NCI-H1436 (cell line): ENCODE measurements around the gene RPL32.
"Not testable (repeated sequence)": the region's sequence is repeated elsewhere in the genome, so short reads cannot be mapped to it uniquely, and the experiment has no call there.

Source experiments
- DNase-seq: peaks from one replicate; lab custom pipeline; 2025; lab: John Stamatoyannopoulos, UW

The RPL32 gene

DNA sequence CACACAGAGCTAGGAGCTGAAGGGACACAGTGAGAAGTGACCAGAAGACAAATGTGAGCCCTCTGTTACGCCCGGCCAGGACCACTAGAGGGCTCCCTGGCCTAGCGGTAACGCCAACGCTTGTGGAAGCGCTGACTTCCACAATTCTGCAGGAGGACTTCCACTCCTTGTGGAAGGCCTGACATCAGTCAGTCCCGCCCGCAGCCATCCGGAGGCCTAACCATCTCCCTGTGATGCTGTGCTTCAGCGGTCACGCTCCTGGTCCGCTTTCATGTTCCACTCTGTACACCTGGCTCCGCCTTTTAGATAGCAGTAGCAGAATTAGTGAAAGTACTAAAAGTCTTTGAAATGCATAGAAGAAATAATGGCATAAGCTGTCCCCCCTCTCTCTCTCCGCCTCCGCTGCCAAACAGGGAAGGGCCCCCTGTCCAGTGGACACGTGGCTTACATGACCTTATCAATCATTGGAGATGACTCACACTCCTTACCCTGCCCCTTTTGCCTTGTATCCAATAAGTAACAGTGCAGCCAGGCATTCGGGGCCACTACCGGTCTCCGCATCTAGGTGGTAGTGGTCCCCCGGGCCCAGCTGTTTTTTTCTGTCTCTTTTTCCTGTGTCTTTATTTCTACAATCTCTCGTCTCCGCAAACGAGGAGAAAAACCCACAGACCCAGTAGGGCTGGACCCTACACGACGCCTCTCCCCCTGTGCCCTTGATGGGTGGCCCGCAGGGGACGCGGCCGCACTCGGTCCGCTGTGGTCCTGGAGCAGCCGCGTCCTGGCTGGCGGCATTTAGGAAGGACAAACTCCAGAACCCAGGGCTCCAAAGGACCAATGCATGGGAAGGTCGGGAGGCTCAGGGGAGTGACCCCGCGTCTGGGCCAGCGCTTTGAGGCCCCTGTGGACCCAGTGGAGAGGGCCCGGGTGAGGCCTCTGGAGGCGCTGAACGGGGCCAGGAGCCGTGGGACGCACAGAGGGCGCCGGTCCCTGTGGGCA is 27.0 kb upstream of the RPL32 start:
- no peak for DNase-seq

DNA sequence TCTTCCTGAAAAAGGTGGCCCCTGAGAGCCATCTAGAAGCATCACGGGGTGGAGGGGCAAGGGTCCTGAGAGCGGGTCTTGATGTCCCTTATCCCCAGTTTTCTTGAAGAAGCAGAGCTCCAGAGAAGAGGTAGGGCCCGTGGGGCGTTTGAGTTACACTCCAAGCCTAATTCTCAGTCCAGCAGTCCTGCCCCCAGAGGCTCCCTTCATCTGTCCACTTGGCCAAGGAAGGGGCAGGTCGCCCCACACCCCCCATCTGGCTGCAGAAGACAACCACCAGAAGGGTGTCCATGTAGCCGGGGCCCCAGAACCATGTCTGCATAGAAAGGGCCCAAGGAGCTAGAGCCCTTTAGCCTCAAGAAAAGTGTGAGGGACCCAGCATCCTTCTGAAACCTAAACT is 25.5 kb upstream of the RPL32 start:
- DNase-seq = no peak

DNA sequence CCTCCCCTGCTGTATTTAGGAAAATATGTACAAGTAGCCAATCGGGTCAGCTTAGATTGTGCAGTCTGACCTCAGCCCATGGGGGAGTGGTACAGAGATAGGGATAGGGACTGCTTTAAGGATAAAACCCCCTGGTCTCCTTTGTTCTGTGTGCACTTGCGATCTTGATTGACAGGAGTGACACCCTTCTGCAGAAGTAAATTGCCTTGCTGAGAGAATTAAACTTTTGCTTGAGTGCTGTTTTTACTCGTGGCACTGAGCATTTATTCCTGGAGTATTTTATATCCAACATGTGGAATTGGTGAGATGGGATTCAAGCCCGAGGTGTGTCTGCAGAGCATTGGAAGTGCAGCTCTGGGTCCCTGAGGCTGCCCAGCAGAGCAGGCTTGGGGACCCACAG is 23.9 kb upstream of the RPL32 start:
- no peak for DNase-seq

DNA sequence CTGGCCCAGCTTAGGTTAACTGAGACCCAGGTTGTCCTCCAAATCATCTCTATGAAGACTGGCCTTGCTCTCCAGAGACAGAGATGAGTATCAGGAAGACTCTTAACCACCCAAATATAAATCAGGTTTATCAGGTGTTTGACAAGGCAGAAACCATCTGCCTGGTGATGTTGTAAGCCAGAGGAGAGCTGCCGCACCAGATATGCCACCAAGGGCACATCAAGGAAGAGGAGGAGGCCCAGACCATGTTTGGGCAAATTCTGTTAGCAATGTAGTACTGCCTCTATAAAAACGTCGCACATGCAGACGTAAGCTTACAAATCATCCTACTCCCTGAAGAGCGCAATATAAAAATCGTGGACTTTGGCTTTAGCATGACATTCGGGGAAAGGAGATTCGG is 21.0 kb upstream of the RPL32 start:
- no peak for DNase-seq

DNA sequence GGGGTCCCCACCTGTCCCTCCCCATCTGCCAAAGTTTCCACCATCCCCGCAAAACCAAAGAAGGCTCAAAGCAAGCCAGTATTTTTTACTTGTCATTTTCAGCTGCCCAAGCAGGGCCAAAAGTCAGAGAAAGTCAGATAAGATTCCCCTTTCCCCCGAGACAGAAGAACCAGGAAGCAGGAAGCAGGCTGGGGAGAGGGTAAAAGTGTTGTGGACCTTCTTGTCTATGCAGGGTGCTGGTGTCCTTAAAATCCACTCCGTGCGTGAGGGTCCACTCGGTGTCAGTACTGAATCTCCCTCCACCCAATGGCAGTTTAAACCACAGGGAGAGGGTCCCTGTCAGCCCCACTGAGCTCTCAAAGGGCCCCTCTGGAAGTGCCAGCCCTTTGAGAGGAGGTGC is 20.2 kb upstream of the RPL32 start:
- no peak for DNase-seq

DNA sequence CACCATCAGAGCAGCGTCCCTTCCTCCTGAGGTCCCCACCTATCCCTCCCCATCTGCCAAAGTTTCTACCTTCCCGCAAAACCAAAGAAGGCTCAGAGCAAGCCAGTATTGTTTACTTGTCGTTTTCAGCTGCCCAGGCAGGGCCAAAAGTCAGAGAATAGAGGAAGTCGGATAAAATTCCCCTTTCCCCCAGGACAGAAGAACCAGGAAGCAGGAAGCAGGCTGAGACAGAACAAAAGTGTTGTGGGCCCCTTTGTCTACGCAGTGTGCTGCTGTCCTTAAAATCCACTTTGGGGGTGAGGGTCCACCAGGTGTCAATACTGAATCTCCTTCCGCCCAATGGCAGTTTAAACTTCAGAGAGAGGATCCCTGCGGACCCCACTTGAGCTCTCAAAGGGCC is 18.5 kb upstream of the RPL32 start:
- DNase-seq = no peak

DNA sequence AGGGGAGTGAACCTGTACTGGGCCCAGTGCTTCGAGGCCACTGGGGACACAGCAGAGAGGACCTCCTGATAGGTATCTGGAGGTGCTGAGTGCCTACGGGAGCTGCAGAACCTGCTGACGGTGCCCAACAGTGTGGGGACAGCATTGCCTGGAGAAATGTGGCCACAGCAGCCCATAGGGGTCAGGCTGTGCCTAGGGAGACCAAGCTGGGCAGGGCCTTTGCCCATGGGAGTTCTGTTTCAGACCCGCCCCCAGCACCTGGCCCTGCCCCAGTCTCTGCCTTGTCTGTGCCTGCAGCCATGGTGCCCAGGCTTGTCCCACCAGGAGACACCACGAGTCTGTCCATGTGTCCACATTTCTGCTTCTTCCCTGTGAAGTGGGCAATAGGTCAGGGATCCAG is 15.3 kb upstream of the RPL32 start:
- DNase-seq = no peak

DNA sequence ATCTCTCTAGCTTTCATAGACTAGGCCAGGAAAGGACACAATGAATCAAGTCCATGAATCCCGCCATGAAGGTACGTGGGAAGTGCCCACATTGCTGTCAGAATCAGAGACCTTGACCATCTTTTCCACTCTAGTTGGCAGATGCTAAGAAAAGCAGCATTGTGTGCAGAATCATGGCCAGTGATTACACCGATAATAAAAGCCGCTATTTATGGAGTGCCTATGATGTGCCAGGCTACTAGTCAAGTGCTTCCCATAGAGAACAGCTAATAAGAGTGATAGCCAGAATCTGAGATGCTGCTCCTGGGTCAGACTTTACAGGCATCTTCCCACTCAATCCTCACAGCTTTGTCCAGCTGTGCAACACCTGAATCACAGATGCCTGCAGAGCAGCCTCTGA is 13.2 kb upstream of the RPL32 start:
- no peak for DNase-seq

DNA sequence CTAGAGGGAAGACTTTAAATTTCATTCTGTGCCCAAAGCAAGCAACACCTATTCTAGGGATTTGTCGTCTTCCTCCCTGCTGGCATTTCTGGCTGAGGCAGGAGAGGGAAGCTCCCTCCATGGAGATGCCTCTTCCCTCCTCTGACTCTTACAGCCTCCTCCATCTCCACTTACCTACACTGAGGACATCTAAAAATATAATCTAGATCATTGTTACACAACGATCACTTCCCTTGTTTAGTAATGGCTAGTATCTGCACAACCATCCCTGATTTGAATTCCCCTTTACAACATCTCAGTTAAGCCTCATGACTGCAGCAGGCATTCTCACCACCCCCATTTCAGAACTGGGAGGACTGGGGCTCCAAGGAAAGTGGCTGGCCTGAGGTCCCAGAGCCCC is 12.5 kb upstream of the RPL32 start:
- DNase-seq = not testable (repeated sequence)

DNA sequence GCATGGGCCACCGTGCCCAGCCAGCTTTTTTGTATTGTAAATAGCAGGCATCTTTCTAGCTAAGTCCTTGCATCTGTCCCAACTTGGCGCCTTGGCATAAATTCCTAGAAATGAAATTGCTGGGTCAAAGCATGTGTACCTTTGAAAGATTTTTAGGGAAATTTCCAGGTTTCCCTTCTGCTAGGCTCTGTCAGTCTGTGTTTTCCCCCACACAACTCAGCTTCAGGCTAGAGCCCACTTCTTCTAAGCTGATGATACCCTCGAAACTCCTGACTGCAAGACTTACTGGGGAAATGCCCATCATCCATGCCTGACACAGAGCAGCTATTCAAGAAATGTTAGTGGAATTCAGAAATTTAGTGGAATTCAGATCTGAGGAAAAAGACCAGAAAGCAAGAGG is 10.8 kb upstream of the RPL32 start:
- no peak for DNase-seq

DNA sequence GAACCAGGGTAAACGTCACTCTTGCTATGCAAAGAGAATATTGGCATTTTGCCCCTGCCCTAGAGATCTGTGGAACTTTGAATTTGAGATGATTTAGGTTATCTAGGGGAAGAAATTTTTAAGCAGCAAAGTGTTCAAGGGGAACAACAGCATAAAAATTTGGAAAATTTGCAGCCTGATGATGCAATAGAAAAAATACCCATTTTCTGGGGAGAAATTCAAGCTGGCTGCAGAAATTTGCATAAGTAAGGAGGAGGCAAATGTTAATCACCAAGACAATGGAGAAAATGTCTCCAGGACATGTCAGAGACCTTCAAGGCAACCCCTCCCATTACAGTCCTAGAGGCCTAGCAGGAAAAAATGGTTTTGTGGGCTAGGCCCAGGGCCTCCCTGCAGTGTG is 4.4 kb upstream of the RPL32 start:
- no peak for DNase-seq

DNA sequence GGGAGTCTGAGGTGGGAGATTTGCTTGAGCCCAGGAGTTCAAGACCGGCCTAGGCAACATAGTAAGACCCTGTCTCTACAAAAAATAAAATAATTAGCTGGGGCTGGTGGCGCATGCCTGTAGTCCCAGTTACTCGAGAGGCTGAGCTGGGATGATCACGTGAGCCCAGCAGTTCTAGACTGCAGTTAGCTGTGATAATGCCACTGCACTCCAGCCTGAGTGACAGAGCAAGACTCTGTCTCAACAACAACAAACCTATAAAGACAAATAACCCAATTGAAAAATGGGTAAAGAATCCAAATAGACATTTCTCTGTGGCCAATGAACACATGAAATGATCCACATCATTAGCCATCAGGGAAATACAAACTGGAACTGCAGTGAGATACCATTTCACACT is 1.1 kb upstream of the RPL32 start:
- DNase-seq = no peak

DNA sequence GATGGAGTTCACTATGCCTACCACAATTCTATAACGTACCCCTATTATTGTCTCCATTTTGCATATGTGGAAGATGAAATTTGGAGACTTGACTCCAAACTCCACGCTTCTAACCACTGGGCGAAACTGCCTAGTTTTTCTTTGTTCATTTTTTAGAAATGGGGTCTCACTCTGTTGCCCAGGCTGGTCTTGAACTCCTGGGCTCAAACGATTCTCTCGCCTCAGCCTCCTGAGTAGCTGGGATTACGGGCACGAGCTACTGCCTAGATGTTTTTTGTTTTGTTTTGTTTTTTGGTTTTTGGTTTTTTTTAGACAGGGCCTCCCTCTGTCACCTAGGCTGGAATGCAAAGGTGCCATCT is 584 bp upstream of the RPL32 start:
- DNase-seq = no peak

DNA sequence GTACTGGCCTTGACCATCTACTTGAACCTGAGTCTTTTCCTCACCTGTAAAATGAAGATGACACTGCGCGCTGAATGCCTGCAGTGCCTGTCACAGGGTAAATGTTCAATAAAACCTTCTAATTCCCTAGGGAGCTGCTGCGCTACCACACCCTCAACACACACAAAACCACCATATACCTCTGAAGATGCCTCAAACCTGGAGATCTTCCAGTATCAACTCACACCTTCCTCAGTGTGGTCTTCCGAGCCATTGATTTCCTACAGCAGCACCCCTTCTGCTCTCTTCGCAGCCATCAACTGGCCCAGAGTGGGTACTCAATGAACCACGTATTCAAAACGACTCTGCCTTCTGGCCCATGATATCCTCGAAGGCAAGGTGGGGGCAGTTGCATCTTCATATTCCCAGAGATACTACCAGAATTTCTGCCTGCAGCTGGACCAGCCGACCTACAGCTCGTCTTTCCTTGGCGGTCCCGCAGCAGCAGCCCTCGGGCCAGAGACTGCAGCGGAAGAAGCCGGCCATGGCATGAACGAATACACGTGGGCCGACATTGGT is 695 bp downstream of the RPL32 start:
- no peak for DNase-seq

DNA sequence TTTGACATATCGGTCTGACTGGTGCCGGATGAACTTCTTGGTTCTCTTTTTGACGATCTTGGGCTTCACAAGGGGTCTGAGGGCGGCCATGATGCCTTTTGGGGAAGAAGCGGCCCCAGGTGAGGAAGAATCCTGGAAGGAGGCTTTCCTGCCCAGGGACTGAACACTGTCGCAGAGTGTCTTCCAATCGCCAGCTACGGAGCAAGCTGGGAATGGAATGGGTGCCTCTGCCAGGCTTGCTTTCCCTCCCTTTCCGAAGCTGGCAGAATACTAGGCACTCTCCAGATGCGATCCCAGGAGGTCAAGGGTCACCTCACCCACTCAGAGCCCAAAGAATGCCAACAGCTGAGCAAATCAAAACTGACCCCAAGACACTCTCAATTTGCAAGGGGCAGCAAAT is 1.2 kb downstream of the RPL32 start:
- not testable (repeated sequence) for DNase-seq

DNA sequence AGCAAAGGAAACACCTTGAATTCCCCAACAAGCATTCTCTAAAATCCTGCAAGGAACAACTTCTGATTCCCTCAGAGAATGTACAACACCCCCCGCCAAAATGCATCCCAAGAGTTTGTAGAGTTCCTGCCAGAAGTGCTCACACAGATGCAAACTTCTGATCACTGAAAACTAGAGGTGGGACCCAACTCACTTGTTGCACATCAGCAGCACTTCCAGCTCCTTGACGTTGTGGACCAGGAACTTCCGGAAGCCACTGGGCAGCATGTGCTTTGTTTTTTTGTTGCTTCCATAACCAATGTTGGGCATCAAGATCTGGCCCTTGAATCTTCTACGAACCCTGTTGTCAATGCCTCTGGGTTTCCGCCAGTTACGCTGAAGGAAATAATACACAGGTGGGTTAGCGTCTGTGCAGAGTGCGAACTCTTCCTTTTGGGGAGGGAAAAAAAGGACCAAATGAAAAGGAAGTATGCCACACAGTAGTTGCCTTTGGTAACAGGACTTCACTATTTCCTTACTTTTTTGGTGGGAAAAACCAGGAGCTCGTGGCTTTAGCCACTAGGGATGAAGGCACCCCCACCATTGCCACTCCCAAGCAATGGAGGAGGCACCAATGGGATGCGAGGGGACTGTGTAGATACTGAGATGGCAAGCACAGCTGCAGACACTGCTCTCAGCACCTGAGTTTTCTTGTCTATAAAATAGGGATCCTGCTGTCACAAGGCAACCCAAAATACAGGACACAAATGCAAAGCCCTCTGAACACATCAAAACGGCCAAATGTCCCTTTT is 2.0 kb downstream of the RPL32 start:
- no peak for DNase-seq

DNA sequence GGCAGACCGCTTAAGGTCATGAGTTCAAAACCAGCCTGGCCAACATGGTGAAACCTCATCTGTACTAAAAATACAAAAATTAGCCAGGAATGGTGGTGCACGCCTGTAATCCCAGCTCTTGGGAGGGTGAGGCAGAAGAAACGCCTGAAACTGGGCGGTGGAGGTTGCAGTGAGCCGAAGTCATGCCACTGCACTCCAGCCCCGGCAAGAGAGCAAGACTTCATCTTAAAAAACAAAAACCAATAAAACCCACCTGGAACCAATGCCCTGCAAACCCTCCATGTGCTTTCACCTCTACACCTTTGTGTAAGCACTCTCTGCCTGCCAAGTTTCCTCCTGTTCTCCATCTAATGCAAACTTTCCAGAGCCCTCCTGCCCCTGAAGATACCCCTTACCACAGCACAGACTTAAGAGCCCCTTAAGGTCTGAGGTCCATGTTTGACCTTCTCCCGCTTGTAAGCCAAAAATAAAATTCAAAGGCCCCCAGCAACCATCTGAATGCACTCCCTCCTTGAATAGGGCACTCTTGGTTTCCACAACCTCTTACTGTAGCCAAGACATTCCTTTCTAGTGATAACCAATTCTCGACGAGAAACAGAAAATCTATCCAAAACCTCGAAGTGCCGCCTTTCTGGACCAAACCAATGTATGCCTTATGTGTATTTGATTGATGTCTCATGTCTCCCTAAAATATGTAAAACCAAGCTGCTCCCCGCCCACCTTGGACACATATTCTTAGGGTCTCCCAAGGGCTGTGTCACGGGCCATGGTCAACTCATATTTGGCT is 3.0 kb downstream of the RPL32 start:
- no peak for DNase-seq

DNA sequence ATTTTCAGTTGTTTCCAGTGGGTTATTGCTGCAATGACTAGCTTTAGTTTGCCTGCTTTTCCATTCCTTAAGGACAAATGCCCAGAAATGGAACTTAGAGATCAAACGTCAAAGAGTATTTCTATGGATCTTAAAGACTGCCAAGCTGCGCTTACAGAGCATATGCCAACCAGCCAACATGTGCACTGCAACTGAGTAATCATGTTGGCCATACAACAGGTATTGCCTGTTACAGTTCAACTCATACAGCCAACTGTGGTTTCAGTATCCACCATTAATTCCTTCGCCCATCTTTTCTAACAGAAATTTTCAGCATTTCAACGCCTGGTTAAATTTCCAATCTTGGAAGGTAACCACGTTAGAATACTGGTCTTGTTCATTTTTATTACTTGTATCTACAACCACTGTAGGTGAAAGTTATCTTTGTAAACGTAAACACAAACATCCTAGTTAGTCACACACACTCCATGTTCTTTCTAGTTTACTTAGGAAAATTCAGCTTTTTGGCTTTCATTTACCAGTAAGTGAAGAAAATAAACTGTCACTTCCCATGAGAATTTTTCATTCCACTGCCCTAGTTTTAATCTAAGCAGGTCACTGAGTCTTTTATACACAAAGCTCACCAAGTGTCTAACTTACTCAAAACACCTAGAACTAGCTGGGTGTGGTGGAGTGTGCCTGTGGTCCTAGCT is 3.9 kb downstream of the RPL32 start:
- no peak for DNase-seq

DNA sequence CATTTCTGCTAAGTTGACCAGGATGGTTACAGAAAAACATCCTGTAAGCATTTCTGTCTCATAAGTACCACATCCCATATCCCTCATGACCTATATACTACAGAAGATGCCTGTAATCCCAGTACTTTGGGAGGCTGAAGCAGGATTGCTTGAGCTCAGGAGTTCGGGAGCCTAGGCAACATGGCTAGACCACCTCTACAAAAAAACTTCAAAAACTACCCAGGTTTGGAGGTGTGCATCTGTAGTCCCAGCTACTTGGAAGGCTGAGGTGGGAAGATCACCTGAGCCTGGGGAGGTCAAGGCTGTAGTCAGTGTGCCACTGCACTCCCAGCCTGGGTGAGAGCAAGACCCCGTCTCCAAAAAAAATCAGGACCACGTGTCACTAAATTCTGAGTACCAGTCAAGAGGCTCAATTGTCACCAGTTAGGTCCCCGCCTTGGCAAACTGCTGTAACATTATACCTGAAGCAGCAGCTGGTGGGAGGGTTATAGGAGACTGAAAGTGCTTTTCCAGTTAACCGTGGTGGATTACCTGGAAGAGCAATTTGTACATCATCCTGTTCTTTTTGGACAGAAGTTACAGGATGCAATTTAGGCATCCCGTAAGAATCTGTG is 6.2 kb downstream of the RPL32 start:
- DNase-seq = no peak

DNA sequence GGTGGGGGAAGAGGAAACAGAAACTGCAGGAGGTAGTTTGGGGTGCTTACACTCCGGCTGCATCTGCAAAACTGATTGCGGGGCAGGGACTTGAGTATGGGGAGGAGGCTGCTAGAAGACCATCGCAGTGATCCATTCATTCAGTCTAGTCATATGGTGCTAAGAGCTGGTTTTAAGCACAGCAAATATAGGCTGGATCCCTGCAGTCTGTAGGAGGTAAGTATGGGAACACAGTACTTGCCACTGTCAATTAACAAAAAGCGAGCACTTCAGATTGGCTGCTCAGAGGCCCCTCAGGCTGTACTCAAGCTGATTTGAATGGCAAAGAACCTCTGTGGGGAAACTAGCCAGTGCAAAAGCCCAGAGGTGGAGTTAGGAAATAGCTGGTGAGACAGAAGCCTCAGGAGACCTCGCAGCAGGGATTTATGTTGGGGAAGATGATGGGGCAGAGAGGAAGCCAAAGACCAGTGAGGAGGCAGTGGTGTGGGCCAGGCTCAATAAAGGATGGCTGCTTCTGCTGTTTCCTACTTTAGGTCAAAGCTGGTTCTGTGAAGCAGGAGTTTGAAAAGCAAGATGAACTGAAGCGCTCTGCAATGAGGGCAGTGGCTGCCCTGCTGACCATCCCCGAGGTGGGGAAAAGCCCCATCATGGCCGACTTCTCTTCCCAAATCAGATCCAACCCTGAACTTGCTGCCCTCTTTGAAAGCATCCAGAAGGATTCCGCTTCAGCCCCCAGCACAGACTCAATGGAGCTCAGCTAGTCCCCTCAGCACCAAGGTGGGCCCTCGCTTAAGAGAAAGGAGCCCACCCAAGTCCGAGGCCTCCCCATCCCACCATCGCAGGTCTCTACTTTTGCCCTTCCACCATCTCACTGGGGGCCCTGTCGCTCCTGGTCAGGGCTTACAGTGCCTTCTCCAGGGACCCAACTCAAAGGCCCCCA is 7.9 kb downstream of the RPL32 start:
- DNase-seq = no peak
